Endothelial cell of umbilical vein (primary cell): Measurements from ENCODE around the gene FMN2. TPM values are rescaled to one million over a fixed set of nuclear protein-coding genes. Genes with fewer than 3 reads are reported as not detected.

Experiments
- BruUV-seq: library from RNA; stranded (reverse); fragments of 400-500 nt; replicated peaks from 2 replicates; lab custom pipeline; 2021; lab: Mats Ljungman, UMichigan
- CTCF ChIA-PET: fragments of 300-600, 350-600 bp; sonication (Branson Sonifier 250); formaldehyde crosslinking; loops from one replicate; lab custom pipeline; 2021; ENCODE audit warnings: antibody characterized with exemption, inconsistent platforms; lab: Charles Lee
- POLR2A ChIA-PET: fragments of 300-600, 350-600 bp; sonication (Branson Sonifier 250); formaldehyde crosslinking; loops from one replicate; lab custom pipeline; 2021; ENCODE audit warnings: antibody characterized with exemption, inconsistent platforms; lab: Charles Lee
- DNase-seq: peaks from one replicate; pipeline ENCODE4 v3.0.0-alpha.2; 2011; ENCODE audit warnings: low read depth, low spot score
- FAIRE-seq: peaks from 2 replicates; lab custom pipeline; 2011; peaks lifted over from hg19 to GRCh38; lab: Jason Lieb, UNC
- H2AFZ ChIP-seq: 2 replicates; pipeline ENCODE4 v1.6.0; 2012; ENCODE audit warnings: low read depth, low read length, control low read depth, inconsistent platforms
- H3K27ac ChIP-seq: 2 replicates; pipeline ENCODE4 v1.5.1; 2011; ENCODE audit warnings: low read depth, mild to moderate bottlenecking, control low read depth, low read length, moderate library complexity; ENCODE audit not compliant: insufficient read depth
- H3K27me3 ChIP-seq, 2 experiments: 2 replicates each; pipeline versions ENCODE4 v1.6.0 to v1.6.1; 2011; ENCODE audit warnings: low read length in 2 of 2, mixed read lengths in 1 of 2; ENCODE audit not compliant: control insufficient read depth in 2 of 2, insufficient read depth in 2 of 2
- H3K36me3 ChIP-seq, 2 experiments: 2 replicates in 1 of 2; 3 replicates in 1 of 2; pipeline ENCODE4 v1.5.1; 2011; ENCODE audit warnings: low read length in 2 of 2, mild to moderate bottlenecking in 1 of 2, moderate library complexity in 1 of 2; ENCODE audit not compliant: control insufficient read depth in 2 of 2, insufficient read depth in 2 of 2; ENCODE audit errors: extremely low read depth in 1 of 2
- H3K4me1 ChIP-seq: 3 replicates; pipeline ENCODE4 v1.5.1; 2011; ENCODE audit warnings: mild to moderate bottlenecking, low read length; ENCODE audit not compliant: control insufficient read depth, insufficient read depth; ENCODE audit errors: extremely low read depth
- H3K4me2 ChIP-seq: 2 replicates; pipeline ENCODE4 v1.6.1; 2011; ENCODE audit warnings: low read length, control low read depth, mixed read lengths; ENCODE audit not compliant: insufficient read depth
- H3K4me3 ChIP-seq, 3 experiments: fragments of 200-600 bp in 1 of 3; sonication (generic), shearing (Covaris generic) in 1 of 3; replicated peaks in 1 of 3; 2 replicates each; pipeline ENCODE4 v1.5.1; 2011 to 2016; ENCODE audit warnings: control low read depth in 3 of 3, low read length in 3 of 3, mild to moderate bottlenecking in 2 of 3, inconsistent platforms in 1 of 3, low read depth in 1 of 3, moderate library complexity in 1 of 3; ENCODE audit not compliant: insufficient read depth in 1 of 3
- H3K79me2 ChIP-seq: 2 replicates; pipeline ENCODE4 v1.6.0; 2012; ENCODE audit warnings: low read length, inconsistent platforms; ENCODE audit not compliant: control insufficient read depth, insufficient read depth
- H3K9ac ChIP-seq: replicated peaks from 2 replicates; pipeline ENCODE3; 2011; ENCODE audit warnings: low read length, control low read depth; ENCODE audit not compliant: insufficient read depth; ENCODE audit errors: extremely low read depth
- H3K9me1 ChIP-seq: replicated peaks from 3 replicates; pipeline ENCODE4 v1.6.0; 2011; ENCODE audit warnings: mild to moderate bottlenecking, low read length; ENCODE audit not compliant: control insufficient read depth, insufficient read depth; ENCODE audit errors: extremely low read depth
- H3K9me3 ChIP-seq: replicated peaks from 2 replicates; pipeline ENCODE4 v1.5.1; 2012; ENCODE audit warnings: low read length, inconsistent platforms; ENCODE audit not compliant: control insufficient read depth, insufficient read depth
- H4K20me1 ChIP-seq: replicated peaks from 2 replicates; pipeline ENCODE3; 2011; ENCODE audit warnings: mild to moderate bottlenecking, low read length; ENCODE audit not compliant: control insufficient read depth, insufficient read depth; ENCODE audit errors: extremely low read depth
- CTCF ChIP-seq, 2 donors: IDR thresholded peaks; 1 replicate in 1 of 2; 2 replicates in 1 of 2; pipeline ENCODE4 v1.5.1; 2011; ENCODE audit warnings: low read length in 2 of 2, mild to moderate bottlenecking in 2 of 2, moderate library complexity in 2 of 2, control low read depth in 1 of 2, inconsistent platforms in 1 of 2, low read depth in 1 of 2; ENCODE audit not compliant: insufficient read depth in 1 of 2; ENCODE audit errors: extremely low read depth in 1 of 2
- EZH2 ChIP-seq: IDR thresholded peaks from 2 replicates; pipeline ENCODE4 v1.6.1; 2012; ENCODE audit warnings: borderline replicate concordance, low read depth, mild to moderate bottlenecking, moderate library complexity, low read length, inconsistent platforms; ENCODE audit not compliant: severe bottlenecking
- FOS ChIP-seq: IDR thresholded peaks from 2 replicates; pipeline ENCODE4 v1.6.1; 2011; ENCODE audit warnings: mild to moderate bottlenecking, low read length, moderate library complexity, borderline replicate concordance; ENCODE audit not compliant: insufficient read depth
- GATA2 ChIP-seq: IDR thresholded peaks from 2 replicates; pipeline ENCODE4 v1.7.0; 2011; ENCODE audit warnings: low read depth, mild to moderate bottlenecking, moderate library complexity, mixed read lengths, low read length; ENCODE audit not compliant: insufficient read length, insufficient read depth
- JUN ChIP-seq: IDR thresholded peaks from 2 replicates; pipeline ENCODE4 v1.6.1; 2011; ENCODE audit warnings: borderline replicate concordance, low read depth; ENCODE audit not compliant: insufficient read length, insufficient read depth
- MAX ChIP-seq: IDR thresholded peaks from 2 replicates; pipeline ENCODE4 v1.6.1; 2011; ENCODE audit not compliant: insufficient read depth, insufficient read length
- MYC ChIP-seq: IDR thresholded peaks from one replicate; pipeline ENCODE4 v1.6.1; 2011; ENCODE audit warnings: mild to moderate bottlenecking, low read depth, low read length
- POLR2A ChIP-seq: IDR thresholded peaks from 2 replicates; pipeline ENCODE4 v1.6.1; 2012; ENCODE audit warnings: low read depth, mild to moderate bottlenecking, control low read depth, low read length
- POLR2AphosphoS5 ChIP-seq: IDR thresholded peaks from 2 replicates; pipeline ENCODE4 v1.6.1; 2012; ENCODE audit warnings: low read depth, mild to moderate bottlenecking, control low read depth, low read length, moderate library complexity; ENCODE audit not compliant: insufficient read depth
- dilution Hi-C: fragments of 300-500 bp; cut with MboI; formaldehyde crosslinking; loops from one replicate; pipeline ENCODE4 v1.15.0; 2019; ENCODE audit warnings: low sequenced_read_pairs; ENCODE audit not compliant: extremely low pct_ligation_motif_present
- intact Hi-C: fragments of 100-400 bp; cut with micrococcal nuclease; formaldehyde crosslinking; loops from one replicate; pipeline ENCODE4 v1.10.0; 2022
- polyA plus RNA-seq, 4 experiments: library from polyadenylated mRNA; depleted of rRNA in 3 of 4; stranded (reverse) in 3 of 4; unstranded in 1 of 4; fragments of >200 nt; gene quantifications; 2 replicates each; pipeline versions ENCODE4 v1.2.1 to v1.2.3, GENCODE V29; 2011 to 2012; ENCODE audit warnings: missing spikeins in 1 of 4
- total RNA-seq: library from RNA; stranded (reverse); gene quantifications from 2 replicates; pipeline ENCODE4 v1.2.3, GENCODE V29; 2021

FMN2 gene
- total and polyA plus RNA-seq, 2 donors (not counting 3 experiments of a cell fraction or from before 2014, with no cell fraction given), result not detected

GRCh38 chr1:240343966-240344365, 252.3 kb downstream of the FMN2 start:
- no peaks in the 10 kb centered on the region for H3K4me1 ChIP-seq
- H3K9ac ChIP-seq, result no peak overlapping the region
- H3K36me3 ChIP-seq, result no peaks in the 10 kb centered on the region
- no TSS peak for BruUV-seq
- H3K27me3 ChIP-seq, result no peaks in the 10 kb centered on the region
- no peak overlapping the region for H2AFZ ChIP-seq
- no peak overlapping the region for H3K4me2 ChIP-seq
- no peak overlapping the region for H3K4me3 ChIP-seq
- dilution Hi-C loops, result no loop called here
- POLR2A ChIA-PET, result no interaction called here
- no peak overlapping the region for H3K27ac ChIP-seq
- DNase-seq, result no peak
- H3K9me1 ChIP-seq, result no peaks in the 10 kb centered on the region
- intact Hi-C loops, result no loop called here
- CTCF ChIA-PET, result no interaction called here
- peaks cover 3% of the 10 kb centered on the region for H3K9me3 ChIP-seq
- H4K20me1 ChIP-seq, result no peaks in the 10 kb centered on the region
- no peak for FAIRE-seq
- no peak for TF ChIP-seq POLR2AphosphoS5
- no peak for TF ChIP-seq CTCF (IDR thresholded peaks at IDR 0.05; ENCODE audit: extremely low read depth in 1 of 2, insufficient read depth in 1 of 2, low read depth in 1 of 2, low read length in 2 of 2)
- no peak for TF ChIP-seq JUN
- no peak for TF ChIP-seq EZH2
- TF ChIP-seq MAX, result no peak
- no peak for TF ChIP-seq GATA2
- no peak for TF ChIP-seq FOS
- no peak for TF ChIP-seq POLR2A
- TF ChIP-seq MYC, result no peak
- no peaks in the 10 kb centered on the region for H3K79me2 ChIP-seq
